Endodermal cell (in vitro differentiated cells): ENCODE results near the gene TMEM108. TPM values are rescaled to one million over a fixed set of nuclear protein-coding genes. Genes with fewer than 3 reads are reported as not detected.

Source experiments
- DNase-seq: peaks from one replicate; pipeline ENCODE4 v3.0.0-alpha.2; 2017
- H3K27ac ChIP-seq: 2 replicates; pipeline ENCODE4 v1.5.1; 2013; ENCODE audit warnings: mild to moderate bottlenecking, low read depth, low read length, moderate library complexity
- H3K27me3 ChIP-seq: 2 replicates; pipeline ENCODE4 v1.6.1; 2013; ENCODE audit warnings: mild to moderate bottlenecking, low read length, moderate library complexity; ENCODE audit not compliant: insufficient read depth, control insufficient read depth, poor library complexity, severe bottlenecking
- H3K36me3 ChIP-seq: 2 replicates; pipeline ENCODE4 v1.7.0; 2013; ENCODE audit warnings: mild to moderate bottlenecking, low read length, moderate library complexity; ENCODE audit not compliant: control insufficient read depth, insufficient read depth
- H3K4me1 ChIP-seq: one replicate; pipeline ENCODE4 v1.7.0; 2013; ENCODE audit warnings: low read length; ENCODE audit not compliant: control insufficient read depth, insufficient read depth
- H3K4me3 ChIP-seq: 2 replicates; pipeline ENCODE4 v1.5.1; 2013; ENCODE audit warnings: mild to moderate bottlenecking, low read length, moderate library complexity
- H3K9ac ChIP-seq: 2 replicates; pipeline ENCODE4 v1.6.1; 2013; ENCODE audit warnings: mild to moderate bottlenecking, low read length, moderate library complexity; ENCODE audit not compliant: poor library complexity, severe bottlenecking; ENCODE audit errors: extremely low read depth
- H3K9me3 ChIP-seq: 2 replicates; pipeline ENCODE4 v1.6.1; 2013; ENCODE audit warnings: mild to moderate bottlenecking, low read length, moderate library complexity; ENCODE audit not compliant: control insufficient read depth
- H3K27ac Mint-ChIP-seq: 2 replicates; pipeline ENCODE4 v1.8.0; 2020; ENCODE audit warnings: mixed read lengths
- H3K27me3 Mint-ChIP-seq: 2 replicates; pipeline ENCODE4 v1.8.0; 2021; ENCODE audit warnings: mild to moderate bottlenecking, mixed read lengths; ENCODE audit not compliant: insufficient read depth
- H3K36me3 Mint-ChIP-seq: 2 replicates; pipeline ENCODE4 v1.8.0; 2020; ENCODE audit warnings: low read depth, mixed read lengths
- H3K4me1 Mint-ChIP-seq: 2 replicates; pipeline ENCODE4 v1.8.0; 2020; ENCODE audit warnings: mixed read lengths
- H3K4me3 Mint-ChIP-seq: 2 replicates; pipeline ENCODE4 v1.8.0; 2020; ENCODE audit warnings: mild to moderate bottlenecking, moderate library complexity, mixed read lengths
- H3K9me3 Mint-ChIP-seq: 2 replicates; pipeline ENCODE4 v1.8.0; 2020; ENCODE audit warnings: mild to moderate bottlenecking, mixed read lengths
- WGBS, 2 experiments: methylation state at CpG; one replicate each; pipeline versions ENCODE4 v1.1.5 to v1.1.7; 2013; ENCODE audit warnings: missing lambda C conversion rate in 2 of 2, mixed read lengths in 1 of 2; ENCODE audit not compliant: insufficient coverage in 1 of 2, insufficient read length in 1 of 2; 5-methylcytosine and 5-hydroxymethylcytosine counted together
- total RNA-seq, 2 donors: library from RNA; stranded (reverse); fragmentation: NEBNext Ultra II Directional in 1 of 2; extraction: Animal tissue kit (Norgen Biotek cat#: 25700) in 1 of 2; gene quantifications; 2 replicates in 1 of 2; 3 replicates in 1 of 2; pipeline ENCODE4 v1.2.1, GENCODE V29; 2021
- TF ChIP-seq, protein P1 (sequence below): fragments of 200-600 bp; sonication (generic); conservative IDR thresholded peaks from 2 replicates; pipeline ENCODE4 v1.5.0; 2021; ENCODE audit warnings: antibody characterized with exemption, mild to moderate bottlenecking

The TMEM108 gene
- total RNA-seq, 2 donors from 2014 or later = 4.8 to 7.9 TPM

DNA sequence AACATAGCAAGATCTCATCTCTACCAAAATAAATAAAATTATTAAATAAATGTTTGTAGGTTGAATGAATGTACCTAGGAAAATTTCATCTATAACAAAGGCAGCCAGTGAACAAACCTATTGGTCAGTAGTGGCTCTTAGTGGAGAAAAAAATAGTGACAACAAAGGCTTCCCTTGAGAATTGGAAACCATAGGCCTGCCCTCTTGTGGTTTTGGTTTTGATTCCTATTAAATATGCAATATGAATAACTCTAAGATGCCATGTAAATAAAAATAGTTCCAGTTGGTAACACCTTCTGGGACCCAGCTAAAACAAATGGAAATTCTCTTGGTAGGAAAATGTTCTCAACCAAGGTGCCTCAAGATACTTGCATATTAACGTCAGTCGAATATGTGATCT lies 216.0 kb downstream of the TMEM108 start:
- 100% methylated on average over 1 to 2 of the region's 2 CpGs for WGBS, 2 experiments
- no peak for DNase-seq
- Mint-ChIP-seq H3K9me3 (no peaks in the 10 kb centered on the region), H3K36me3 (no peaks in the 10 kb centered on the region), H3K4me1 (peaks cover 11% of the 10 kb centered on the region), H3K4me3 (no peak overlapping the region), H3K27me3 (no peaks in the 10 kb centered on the region), H3K27ac (no peak overlapping the region)
- H3K4me3 ChIP-seq = no peak overlapping the region
- no peak overlapping the region for H3K9ac ChIP-seq
- peaks cover 5% of the 10 kb centered on the region for H3K4me1 ChIP-seq
- H3K27me3 ChIP-seq = no peaks in the 10 kb centered on the region
- H3K9me3 ChIP-seq = peaks cover 4% of the 10 kb centered on the region
- TF ChIP-seq, protein P1, sequence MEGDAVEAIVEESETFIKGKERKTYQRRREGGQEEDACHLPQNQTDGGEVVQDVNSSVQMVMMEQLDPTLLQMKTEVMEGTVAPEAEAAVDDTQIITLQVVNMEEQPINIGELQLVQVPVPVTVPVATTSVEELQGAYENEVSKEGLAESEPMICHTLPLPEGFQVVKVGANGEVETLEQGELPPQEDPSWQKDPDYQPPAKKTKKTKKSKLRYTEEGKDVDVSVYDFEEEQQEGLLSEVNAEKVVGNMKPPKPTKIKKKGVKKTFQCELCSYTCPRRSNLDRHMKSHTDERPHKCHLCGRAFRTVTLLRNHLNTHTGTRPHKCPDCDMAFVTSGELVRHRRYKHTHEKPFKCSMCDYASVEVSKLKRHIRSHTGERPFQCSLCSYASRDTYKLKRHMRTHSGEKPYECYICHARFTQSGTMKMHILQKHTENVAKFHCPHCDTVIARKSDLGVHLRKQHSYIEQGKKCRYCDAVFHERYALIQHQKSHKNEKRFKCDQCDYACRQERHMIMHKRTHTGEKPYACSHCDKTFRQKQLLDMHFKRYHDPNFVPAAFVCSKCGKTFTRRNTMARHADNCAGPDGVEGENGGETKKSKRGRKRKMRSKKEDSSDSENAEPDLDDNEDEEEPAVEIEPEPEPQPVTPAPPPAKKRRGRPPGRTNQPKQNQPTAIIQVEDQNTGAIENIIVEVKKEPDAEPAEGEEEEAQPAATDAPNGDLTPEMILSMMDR = no peak
- no peak overlapping the region for H3K27ac ChIP-seq
- no peaks in the 10 kb centered on the region for H3K36me3 ChIP-seq

DNA sequence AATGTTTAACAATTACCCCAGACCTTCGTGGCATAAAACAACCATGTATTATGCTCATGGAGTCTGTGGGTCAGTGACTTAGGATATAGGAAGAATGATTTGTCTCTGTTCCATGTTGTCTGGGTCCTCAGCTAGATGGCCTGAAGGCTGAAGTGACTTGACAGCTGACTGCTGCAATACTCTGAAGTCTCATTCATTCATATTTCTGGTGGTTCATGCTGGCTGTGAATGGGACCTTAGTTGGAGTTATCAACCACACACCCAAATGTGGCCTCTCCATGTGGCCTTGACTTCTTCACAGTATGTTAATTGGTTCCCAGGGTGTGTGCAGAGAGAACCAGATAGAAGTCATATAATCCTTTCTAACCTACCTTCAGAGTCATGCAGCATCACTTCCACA lies 216.5 kb downstream of the TMEM108 start:
- no peaks in the 10 kb centered on the region for H3K36me3 Mint-ChIP-seq
- no peaks in the 10 kb centered on the region for H3K27me3 Mint-ChIP-seq
- H3K27ac ChIP-seq = no peak overlapping the region
- H3K27ac Mint-ChIP-seq = no peak overlapping the region
- H3K9me3 ChIP-seq = peaks cover 4% of the 10 kb centered on the region
- H3K4me1 Mint-ChIP-seq = peaks cover 11% of the 10 kb centered on the region
- peaks cover 5% of the 10 kb centered on the region for H3K4me1 ChIP-seq
- DNase-seq = no peak
- 100% methylated on average over 1 of the region's 1 CpG; no CpG with 5 or more reads in 1 of the 2 experiments for WGBS, 2 experiments
- TF ChIP-seq, protein P1 = no peak
- no peak overlapping the region for H3K4me3 ChIP-seq
- no peaks in the 10 kb centered on the region for H3K36me3 ChIP-seq
- H3K4me3 Mint-ChIP-seq = no peak overlapping the region
- no peak overlapping the region for H3K9ac ChIP-seq
- H3K27me3 ChIP-seq = no peaks in the 10 kb centered on the region
- no peaks in the 10 kb centered on the region for H3K9me3 Mint-ChIP-seq

DNA sequence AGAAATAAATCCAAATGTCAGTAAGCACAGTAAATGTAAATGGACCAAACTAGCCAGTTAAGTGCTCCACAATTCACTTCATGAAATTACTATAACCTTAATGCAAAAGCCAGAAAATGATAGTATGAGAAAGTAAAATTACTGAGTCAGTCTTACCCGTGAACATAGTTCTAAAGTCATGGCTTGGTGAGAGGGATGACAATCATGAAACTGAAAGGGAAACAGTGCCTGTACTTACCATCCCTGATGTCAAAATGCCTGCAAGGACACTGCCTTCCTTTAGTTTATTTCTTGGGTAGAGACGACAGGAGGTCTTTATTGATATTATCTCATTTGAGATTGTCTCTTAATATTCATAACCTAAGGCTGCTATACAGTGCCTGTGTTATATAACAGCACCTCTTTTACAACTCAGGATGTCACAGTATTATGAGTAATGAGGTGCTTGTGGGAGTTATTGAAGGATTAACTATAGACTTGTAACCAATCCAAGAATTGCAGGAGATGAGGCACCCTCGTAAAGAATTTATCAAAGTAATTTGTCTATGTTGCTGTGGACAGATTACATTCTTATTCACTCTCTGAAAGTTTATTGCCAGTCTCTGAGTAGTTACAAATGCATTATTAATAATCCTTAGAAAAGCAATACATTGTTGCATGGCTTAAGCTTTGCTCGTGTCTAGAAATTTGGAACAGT lies 218.7 kb downstream of the TMEM108 start:
- H3K4me1 ChIP-seq = peaks cover 5% of the 10 kb centered on the region
- no peak overlapping the region for H3K9ac ChIP-seq
- Mint-ChIP-seq H3K36me3 (no peaks in the 10 kb centered on the region), H3K27ac (no peak overlapping the region), H3K4me3 (no peak overlapping the region), H3K4me1 (peaks cover 11% of the 10 kb centered on the region), H3K27me3 (no peaks in the 10 kb centered on the region), H3K9me3 (no peaks in the 10 kb centered on the region)
- TF ChIP-seq, protein P1 = no peak
- H3K4me3 ChIP-seq = no peak overlapping the region
- DNase-seq = no peak
- H3K9me3 ChIP-seq = peaks cover 4% of the 10 kb centered on the region
- 96 to 100% methylated on average over 3 to 4 of the region's 4 CpGs for WGBS, 2 experiments
- H3K36me3 ChIP-seq = no peaks in the 10 kb centered on the region
- no peaks in the 10 kb centered on the region for H3K27me3 ChIP-seq
- no peak overlapping the region for H3K27ac ChIP-seq
